Muscle layer of duodenum (tissue), 2 donors: Measurements from ENCODE around the gene EEF1AKMT4.

ENCODE experiments used
- H3K27ac ChIP-seq: one replicate; pipeline ENCODE4 v1.7.0; 2013; ENCODE audit warnings: mild to moderate bottlenecking, low read length
- H3K27me3 ChIP-seq: one replicate; pipeline ENCODE4 v1.7.0; 2013; ENCODE audit warnings: low read depth, mild to moderate bottlenecking, control low read depth, low read length
- H3K36me3 ChIP-seq, 2 donors: one replicate each; pipeline ENCODE4 v1.7.0; 2013; ENCODE audit warnings: low read length in 2 of 2, control low read depth in 1 of 2, mild to moderate bottlenecking in 1 of 2; ENCODE audit not compliant: insufficient read depth in 2 of 2, control insufficient read depth in 1 of 2
- H3K4me1 ChIP-seq, 2 donors: one replicate each; pipeline ENCODE4 v1.7.0; 2013; ENCODE audit warnings: low read length in 2 of 2, mild to moderate bottlenecking in 2 of 2, control low read depth in 1 of 2, moderate library complexity in 1 of 2; ENCODE audit not compliant: insufficient read depth in 2 of 2, control insufficient read depth in 1 of 2
- H3K4me3 ChIP-seq, 2 donors: one replicate each; pipeline ENCODE4 v1.7.0; 2013; ENCODE audit warnings: low read length in 2 of 2, low read depth in 1 of 2, mild to moderate bottlenecking in 1 of 2
- H3K9me3 ChIP-seq, 2 donors: one replicate each; pipeline ENCODE4 v1.7.0; 2013; ENCODE audit warnings: low read length in 2 of 2, control low read depth in 1 of 2, mild to moderate bottlenecking in 1 of 2; ENCODE audit not compliant: control insufficient read depth in 1 of 2
- donor health status: healthy.

EEF1AKMT4 gene

DNA sequence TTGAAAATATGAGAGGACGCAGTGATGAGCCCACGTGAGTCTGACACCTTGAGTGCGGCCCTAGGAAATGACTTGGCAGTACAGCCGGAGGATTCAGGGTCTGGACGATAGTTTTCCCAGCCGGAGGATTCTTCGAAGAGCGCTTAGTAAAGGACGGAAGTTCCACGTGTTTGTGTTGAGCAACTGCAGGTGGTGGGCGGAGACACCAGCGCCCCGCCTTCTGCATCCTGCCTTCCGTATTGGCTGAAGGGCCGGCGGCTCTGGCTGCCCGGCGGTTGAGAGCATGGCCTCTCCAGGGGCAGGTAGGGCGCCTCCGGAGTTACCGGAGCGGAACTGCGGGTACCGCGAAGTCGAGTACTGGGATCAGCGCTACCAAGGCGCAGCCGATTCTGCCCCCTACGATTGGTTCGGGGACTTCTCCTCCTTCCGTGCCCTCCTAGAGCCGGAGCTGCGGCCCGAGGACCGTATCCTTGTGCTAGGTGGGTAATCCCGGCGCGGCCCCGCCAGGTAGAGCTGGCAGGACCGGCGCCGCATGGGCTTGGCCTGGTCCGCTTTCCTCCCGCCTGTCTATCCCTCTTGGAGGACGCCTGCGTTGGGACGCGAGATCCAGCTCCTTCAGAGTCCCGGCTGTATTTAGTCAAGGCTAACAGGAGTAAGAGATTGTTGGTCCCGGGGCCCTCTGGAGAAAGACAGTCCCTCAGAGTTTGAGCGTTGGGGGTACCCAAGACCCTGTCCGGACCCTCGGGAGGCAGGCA is at the start of gene EEF1AKMT4:
TSS of gene EEF1AKMT4 (plus strand) at position 261 of the 755 bp plus-strand sequence. CDS start at position 284, 23 bp downstream.
- Histone ChIP-seq H3K4me1 (peaks cover 0 to 10% of the 10 kb centered on the region in 2 donors), H3K27ac (peak within 1 kb of the TSS; percentile 95), H3K4me3 (peak within 1 kb of the TSS; percentile 98 to 100), H3K36me3 (peaks cover 10 to 12% of the 10 kb centered on the region in 2 donors), H3K9me3 (no peaks in the 10 kb centered on the region), H3K27me3 (no peaks in the 10 kb centered on the region)

DNA sequence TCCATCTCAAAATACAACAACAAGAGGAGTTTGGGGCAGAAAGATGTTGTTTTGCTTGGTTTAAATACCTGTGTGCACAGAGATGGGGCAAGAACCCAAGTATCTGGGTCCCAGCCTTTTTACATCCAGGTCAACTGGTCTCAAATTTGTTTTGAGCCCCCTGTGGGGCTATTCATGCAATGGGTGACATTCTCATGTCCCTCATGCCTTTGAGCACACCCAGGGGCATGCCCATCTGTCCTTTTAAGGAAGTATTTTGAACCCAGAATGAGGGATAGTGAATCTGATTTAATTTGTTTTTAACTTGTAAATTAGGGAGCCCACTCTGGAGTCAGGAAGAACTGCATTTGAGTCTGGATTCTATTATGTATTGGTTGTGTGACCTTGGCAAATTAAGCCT is 48.6 kb upstream of the EEF1AKMT4 start:
- H3K36me3 ChIP-seq: peaks cover 0 to 9% of the 10 kb centered on the region in 2 donors
- no peak overlapping the region for H3K4me3 ChIP-seq
- H3K27ac ChIP-seq: no peak overlapping the region
- no peaks in the 10 kb centered on the region for H3K27me3 ChIP-seq
- no peaks in the 10 kb centered on the region for H3K4me1 ChIP-seq
- H3K9me3 ChIP-seq: no peaks in the 10 kb centered on the region

DNA sequence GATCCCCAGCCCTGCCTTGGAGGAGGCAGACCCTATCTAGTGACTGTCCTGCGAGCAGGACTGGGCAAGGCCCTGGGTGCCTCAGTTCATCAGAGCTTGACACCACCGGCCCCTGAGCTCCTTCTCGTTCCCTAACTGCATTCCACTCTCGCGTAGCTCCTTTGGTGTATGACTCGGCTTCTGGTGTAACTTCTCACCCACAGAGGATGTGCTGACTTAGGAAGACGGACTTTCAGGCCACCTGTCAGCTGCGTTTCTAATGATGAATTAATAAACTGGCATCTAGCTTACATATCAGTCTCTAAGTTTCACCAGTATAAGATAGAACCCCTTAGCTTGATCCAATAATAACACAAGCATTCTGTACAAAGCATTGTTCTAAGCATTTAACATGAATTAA is 45.9 kb upstream of the EEF1AKMT4 start:
- H3K27ac ChIP-seq: no peak overlapping the region
- H3K9me3 ChIP-seq: no peaks in the 10 kb centered on the region
- H3K4me3 ChIP-seq: no peak overlapping the region
- no peaks in the 10 kb centered on the region for H3K36me3 ChIP-seq
- no peaks in the 10 kb centered on the region for H3K27me3 ChIP-seq
- H3K4me1 ChIP-seq: no peaks in the 10 kb centered on the region

GRCh38 chr3:184209146-184209923 is 40.1 kb upstream of the EEF1AKMT4 start:
- Histone ChIP-seq H3K27ac (no peak overlapping the region), H3K27me3 (no peaks in the 10 kb centered on the region), H3K4me1 (no peaks in the 10 kb centered on the region), H3K4me3 (no peak overlapping the region), H3K36me3 (no peaks in the 10 kb centered on the region), H3K9me3 (no peaks in the 10 kb centered on the region)

DNA sequence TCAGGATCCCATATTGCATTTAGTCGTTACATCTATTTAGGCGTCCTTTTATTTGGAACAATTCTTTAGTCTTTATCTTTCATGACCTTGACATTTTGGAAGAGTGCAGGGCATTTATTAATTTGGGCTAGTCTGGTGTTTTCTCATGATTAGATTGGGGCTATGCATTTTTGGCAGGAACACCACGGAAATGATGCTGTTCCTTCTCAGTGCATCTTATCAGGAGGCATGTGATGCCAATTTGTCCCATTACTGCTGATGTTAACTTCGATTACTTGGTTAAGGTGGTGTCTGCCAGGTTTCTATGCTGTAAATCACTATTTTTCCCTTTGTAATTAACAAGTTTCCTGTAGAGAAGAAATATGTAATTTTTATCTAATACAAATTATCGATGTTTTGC is 38.2 kb upstream of the EEF1AKMT4 start:
- H3K4me3 ChIP-seq: no peak overlapping the region
- no peaks in the 10 kb centered on the region for H3K36me3 ChIP-seq

GRCh38 chr3:184211718-184212117 is 37.8 kb upstream of the EEF1AKMT4 start:
- Histone ChIP-seq H3K4me1 (no peaks in the 10 kb centered on the region), H3K4me3 (no peak overlapping the region), H3K9me3 (no peaks in the 10 kb centered on the region), H3K27me3 (no peaks in the 10 kb centered on the region), H3K36me3 (no peaks in the 10 kb centered on the region), H3K27ac (no peak overlapping the region)

More for the DNA sequence above, 38.2 kb upstream of the EEF1AKMT4 start:
- Histone ChIP-seq H3K4me1 (no peaks in the 10 kb centered on the region), H3K27me3 (no peaks in the 10 kb centered on the region), H3K9me3 (no peaks in the 10 kb centered on the region), H3K27ac (no peak overlapping the region)

DNA sequence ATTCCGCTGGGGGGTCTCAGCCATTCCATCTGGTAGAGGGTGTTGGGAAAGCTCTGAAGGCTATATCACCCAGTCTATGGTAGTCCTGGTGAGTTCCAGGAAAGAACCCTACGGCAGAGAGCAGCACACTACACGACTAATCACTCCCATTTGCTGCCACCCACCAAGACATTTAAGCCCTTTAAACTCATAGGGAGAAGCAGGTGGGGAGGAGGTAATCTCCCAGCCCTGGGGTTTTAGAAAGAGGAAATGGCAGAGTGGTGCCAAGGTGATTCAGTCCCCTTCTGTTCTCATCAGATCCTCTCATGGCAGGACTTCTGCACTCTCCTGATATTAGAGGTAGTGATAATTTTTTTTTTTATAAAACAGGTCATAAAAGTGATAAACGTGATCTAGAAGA is 30.7 kb upstream of the EEF1AKMT4 start:
- Histone ChIP-seq H3K27ac (no peak overlapping the region), H3K36me3 (no peaks in the 10 kb centered on the region), H3K4me3 (no peak overlapping the region), H3K9me3 (no peaks in the 10 kb centered on the region), H3K4me1 (no peaks in the 10 kb centered on the region), H3K27me3 (no peaks in the 10 kb centered on the region)

DNA sequence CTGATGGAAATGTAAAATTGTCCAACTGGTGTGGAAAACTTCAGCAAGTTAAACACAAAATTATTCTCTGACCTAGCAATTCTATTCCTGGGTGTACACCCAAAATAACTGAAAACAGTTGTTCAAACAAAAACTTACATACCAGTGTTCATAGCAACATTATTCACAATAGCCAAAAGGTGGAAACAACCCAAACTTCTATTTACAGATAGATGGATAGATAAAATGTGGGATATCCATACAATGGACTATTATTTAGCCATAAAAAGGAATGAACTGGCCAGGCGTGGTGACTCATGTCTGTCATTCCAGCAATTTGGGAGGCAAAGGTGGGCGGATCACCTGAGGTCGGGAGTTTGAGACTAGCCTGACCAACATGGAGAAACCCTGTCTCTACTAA is 27.0 kb upstream of the EEF1AKMT4 start:
- Histone ChIP-seq H3K9me3 (no peaks in the 10 kb centered on the region), H3K36me3 (no peaks in the 10 kb centered on the region), H3K27ac (no peak overlapping the region), H3K4me3 (no peak overlapping the region), H3K4me1 (no peaks in the 10 kb centered on the region), H3K27me3 (peaks cover 1% of the 10 kb centered on the region)

GRCh38 chr3:184223946-184224345 is 25.5 kb upstream of the EEF1AKMT4 start:
- Histone ChIP-seq H3K27ac (no peak overlapping the region), H3K4me3 (no peak overlapping the region), H3K9me3 (no peaks in the 10 kb centered on the region), H3K27me3 (peaks cover 15% of the 10 kb centered on the region), H3K36me3 (no peaks in the 10 kb centered on the region), H3K4me1 (peaks cover 0 to 6% of the 10 kb centered on the region in 2 donors)

DNA sequence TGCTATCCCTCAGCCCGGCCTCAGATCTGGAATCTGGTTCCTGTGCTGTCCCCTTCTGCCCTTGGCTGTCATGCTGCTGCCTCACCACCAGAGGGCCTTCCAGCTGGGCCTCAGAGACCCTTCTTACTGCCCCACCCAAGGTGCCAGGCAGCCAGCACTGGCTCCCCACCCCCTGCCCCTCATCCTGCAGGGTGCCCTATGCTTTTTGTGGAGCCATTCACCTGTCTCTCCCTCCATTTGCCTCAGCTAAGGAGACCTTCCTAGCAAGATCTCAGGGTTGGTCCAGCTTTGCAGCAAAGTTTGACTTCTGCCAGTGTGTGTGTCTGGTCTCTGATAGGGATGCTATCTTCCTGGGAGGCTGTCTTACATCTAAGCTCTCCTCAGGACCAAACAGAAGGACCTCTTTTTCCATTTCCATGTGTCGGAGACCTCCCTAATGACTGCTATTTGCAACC is 22.0 kb upstream of the EEF1AKMT4 start:
- peaks cover 40% of the 10 kb centered on the region for H3K27me3 ChIP-seq
- no peaks in the 10 kb centered on the region for H3K9me3 ChIP-seq
- H3K4me1 ChIP-seq: peaks cover 0 to 27% of the 10 kb centered on the region in 2 donors
- H3K4me3 ChIP-seq: no peak overlapping the region
- no peaks in the 10 kb centered on the region for H3K36me3 ChIP-seq
- H3K27ac ChIP-seq: no peak overlapping the region

GRCh38 chr3:184228376-184229137 is 20.9 kb upstream of the EEF1AKMT4 start:
- Histone ChIP-seq H3K4me1 (peaks cover 0 to 27% of the 10 kb centered on the region in 2 donors), H3K27me3 (peaks cover 42% of the 10 kb centered on the region), H3K36me3 (no peaks in the 10 kb centered on the region), H3K27ac (no peak overlapping the region), H3K4me3 (peak overlapping the region in 1 of 2 donors; percentile 80), H3K9me3 (no peaks in the 10 kb centered on the region)
